GM19025 (cell line): ENCODE data around the gene C14orf93.

Experiments used
- ATAC-seq: cut with Tn5 transposase; IDR thresholded peaks from one replicate; pipeline ENCODE4 v1.9.1; 2021; ENCODE audit warnings: mild to moderate bottlenecking, low read depth, moderate library complexity; ENCODE audit not compliant: unreplicated experiment

C14orf93 gene

DNA sequence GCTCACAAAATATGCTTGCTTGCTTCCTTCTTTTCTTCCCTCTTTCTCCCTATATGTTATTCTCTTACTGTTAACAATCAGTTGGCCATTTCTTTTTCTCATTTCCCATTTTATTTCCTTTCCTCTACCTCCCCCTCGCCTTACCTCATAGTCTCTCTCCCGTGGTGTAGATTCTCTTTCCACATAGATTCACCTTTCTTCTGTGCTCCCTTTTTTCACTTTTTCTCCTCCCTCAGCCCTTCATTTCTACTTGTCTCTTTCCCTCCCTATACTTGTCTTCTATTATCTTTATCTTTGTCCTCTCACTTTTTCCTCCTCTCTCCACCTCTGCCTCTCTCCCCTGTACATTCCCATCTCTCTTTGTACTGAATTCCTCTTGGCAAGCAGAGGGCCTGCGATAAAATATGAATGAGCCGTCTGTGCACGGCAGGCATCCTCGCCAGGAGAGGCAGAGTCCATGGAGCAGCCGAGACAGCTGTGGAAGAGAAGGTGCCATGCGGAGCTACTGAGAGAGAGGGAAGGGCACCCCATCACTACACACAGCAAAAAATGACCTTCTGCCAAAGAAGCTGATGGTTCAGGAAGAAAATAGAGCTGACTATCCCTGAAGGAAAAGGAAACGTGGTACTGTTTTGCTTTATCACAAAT lies 12.1 kb downstream of the C14orf93 start:
- ATAC-seq = no peak

DNA sequence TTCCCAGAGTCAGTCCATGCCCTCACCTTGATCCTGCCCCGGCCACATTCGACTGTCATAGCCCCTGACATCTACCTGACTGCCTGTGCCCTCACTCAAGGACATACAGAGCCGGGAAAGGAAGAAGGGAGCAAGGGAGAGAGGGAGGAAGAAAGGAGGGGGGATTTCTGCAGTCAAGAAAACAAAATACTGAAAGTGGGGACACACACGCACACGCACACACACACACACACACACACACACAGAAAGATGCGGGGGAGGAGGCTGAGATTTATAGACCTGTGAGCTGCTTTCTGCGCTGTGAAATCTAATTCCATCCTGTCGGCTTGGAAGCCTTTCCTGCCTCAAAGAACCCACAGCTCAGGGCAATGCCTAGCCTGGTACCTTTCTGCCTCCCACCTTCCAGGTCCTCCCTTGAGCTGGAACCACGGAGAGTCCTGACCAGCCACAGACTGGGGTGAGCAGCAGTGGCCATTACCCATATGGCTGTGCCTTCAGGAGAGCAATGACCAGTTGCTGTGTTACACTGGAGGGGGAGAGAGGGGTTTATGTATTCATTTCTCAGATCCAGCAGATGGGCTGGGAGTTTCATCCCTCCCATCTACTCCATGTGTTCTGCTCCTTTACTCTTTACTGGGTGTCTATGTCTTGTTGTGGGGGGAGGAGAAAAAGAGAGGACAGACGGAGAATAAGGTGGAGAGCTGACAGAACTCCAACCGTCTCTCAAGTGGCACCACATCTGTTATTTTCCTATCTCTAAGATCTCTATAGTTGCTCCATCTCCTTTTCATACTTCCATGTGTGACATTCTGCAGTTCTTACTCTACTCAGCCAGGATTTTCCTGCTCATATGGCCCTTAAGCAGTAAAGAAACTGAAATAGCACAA lies 12.9 kb downstream of the C14orf93 start:
- no peak for ATAC-seq

DNA sequence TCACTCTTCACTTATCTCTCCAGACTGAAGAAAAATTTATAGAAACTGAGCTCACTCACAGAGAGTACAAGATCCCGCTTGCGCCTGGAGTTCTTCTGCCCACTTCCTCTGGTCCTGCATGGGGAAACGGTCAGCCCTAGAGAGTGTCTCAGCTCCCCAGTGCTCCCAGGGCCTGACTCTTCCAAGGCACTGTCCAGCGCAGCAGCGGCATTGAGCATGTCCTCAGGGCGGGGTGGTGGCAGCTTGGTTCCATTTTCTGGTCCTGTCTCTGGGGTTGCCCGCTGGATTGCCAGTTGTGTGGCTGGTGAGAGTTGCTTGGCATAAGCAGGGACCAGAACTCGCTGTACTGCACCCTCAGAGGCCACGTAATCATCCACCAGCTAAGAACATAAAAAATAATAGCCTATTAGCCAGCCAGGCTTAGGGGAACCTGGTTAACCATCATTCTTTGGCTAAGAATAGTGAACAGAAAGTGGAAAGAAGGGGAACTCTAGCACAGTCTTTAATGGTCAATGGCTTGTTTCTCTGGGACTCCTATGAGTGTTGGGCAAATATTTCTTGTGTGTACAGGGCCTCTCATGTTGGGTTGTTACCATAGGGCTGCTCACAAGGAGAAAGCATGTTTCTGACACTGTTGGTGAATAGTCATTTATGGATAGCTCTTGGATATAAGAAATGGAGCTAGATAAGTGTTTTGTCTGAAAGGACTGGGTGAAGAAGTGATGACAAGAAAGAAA lies 13.9 kb downstream of the C14orf93 start:
- no peak for ATAC-seq

DNA sequence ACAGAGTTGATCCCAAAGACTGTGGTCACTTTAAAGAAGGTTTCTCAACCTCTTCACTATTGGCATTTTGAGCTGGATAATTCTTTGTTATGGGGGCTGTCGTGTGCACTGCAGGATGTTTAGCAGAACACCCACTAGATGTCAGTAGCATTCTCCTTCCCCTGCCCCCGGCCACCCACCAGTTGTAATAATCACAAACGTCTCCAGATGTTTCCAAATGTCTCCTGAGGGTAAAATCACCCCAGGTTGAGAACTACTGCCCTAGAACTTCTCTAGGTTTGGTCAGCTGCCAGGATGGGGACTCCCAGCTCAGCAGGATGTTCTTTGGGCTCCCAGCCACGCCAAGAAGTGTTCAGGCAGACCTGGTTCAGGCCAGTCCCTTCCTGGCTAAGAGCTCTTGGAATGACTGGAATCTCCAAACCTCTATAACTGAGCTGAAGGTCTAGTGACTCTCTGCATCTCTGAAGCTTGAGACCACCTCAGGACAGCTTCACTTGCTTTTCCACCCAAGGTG lies 15.1 kb downstream of the C14orf93 start:
- no peak for ATAC-seq

DNA sequence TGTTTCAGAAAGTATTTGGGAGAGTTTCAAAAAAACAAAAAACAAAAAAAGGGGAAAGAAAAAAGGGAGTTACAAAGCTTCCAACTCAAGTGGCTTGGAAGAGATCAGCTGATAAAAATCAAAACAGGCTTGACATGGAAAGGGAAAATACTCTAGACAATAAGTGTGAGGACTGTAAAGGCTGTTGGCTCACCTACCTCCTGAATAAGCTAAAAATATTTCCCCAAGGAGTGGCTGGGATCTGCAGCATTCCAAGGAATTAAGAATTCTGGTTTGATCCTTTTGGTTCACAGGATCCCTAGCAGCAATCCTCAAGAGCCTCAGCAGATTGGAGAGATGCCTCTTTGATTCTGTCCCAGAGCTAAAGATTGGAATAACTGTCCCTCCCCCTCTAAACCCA lies 16.4 kb downstream of the C14orf93 start:
- no peak for ATAC-seq

DNA sequence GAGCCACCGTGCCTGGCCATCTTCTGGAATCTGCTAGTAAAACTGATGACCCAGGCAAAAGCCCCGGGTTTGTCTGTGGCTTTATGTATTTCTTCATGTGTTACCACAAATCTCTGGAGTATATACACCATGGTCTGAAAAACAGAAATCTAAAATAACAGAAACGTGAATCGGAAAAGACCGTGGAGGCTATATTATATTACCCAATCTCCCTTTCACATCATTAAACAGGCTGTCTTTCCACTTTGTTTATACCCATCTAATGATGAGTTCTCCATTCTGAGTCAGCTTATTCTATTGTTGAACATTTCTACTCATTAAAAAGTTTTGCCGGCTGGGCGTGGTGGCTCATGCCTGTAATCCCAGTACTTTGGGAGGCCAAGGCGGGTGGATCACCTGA lies 18.1 kb downstream of the C14orf93 start:
- no peak for ATAC-seq

DNA sequence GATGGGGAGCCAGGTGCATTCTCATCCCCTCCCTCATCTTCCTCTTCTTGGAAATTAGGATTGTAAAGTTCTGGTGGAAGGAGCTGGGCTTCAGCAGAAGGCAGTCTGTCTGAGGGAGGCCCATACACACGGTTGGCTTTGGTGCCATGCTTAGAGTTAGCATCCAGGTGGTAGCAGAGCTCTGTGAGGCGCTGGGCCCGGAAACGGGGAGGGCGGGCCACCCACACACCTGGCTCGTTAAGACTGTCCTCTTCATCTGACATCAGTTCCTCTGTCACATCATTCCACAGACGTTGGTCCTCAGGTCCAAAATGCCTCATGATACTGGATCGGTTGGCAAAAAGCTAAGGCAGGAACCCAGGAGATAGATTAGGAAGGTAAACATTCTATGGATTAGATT lies 22.7 kb downstream of the C14orf93 start:
- ATAC-seq = no peak

DNA sequence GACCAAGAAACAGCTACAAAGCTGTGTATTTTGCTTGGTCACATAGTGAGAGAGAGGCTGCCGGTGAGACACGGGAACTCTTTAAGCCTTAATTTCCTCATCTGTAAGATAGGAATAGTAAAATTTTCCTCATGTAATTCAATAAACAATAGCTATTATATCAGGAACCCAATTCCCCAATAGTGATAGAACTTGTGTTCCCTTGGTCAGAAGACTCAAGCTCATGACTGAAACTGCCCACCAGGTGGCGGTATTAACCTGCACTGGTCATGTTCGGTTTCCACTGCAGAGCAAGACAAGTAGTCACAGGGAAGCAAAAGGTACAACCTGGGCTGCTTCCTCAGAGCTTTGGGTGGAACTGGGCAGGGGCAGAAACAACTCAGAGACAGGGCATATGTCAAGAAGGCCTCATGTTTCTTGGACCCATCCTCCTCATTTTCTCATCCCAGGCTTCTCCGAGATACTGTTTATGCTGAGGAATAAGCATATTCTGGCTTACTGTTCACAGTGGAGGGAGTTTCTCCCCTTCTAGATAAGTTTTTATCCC lies 23.4 kb downstream of the C14orf93 start:
- ATAC-seq = no peak

DNA sequence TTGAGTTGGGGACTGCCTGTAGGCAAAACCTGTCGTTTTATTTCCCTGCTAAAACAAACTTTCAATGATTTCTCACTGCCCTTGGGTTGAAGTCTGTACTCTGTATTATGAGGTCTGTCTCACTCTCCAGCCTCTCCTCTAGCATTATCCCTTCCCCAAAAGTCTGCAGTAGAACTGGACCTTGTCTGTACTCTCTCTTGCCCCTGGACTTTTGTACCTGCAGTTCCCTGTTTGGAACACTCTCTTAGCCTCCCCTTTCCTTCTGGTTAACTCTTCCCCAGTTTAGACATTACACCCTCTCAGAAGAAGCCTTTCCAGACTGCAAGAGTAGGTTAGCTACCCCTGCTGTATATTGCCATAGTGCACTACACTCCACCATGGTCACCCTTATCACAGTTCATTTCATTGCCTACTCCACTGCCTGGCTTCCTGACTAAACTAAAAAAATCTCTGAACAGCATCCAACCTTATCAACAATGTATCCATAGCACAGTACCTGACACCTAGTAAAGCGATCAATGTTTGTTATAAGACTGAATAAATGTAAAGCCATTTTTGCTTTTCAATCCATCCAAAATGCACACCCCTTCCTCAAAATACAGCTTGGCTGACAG lies 23.9 kb downstream of the C14orf93 start:
- ATAC-seq = no peak

DNA sequence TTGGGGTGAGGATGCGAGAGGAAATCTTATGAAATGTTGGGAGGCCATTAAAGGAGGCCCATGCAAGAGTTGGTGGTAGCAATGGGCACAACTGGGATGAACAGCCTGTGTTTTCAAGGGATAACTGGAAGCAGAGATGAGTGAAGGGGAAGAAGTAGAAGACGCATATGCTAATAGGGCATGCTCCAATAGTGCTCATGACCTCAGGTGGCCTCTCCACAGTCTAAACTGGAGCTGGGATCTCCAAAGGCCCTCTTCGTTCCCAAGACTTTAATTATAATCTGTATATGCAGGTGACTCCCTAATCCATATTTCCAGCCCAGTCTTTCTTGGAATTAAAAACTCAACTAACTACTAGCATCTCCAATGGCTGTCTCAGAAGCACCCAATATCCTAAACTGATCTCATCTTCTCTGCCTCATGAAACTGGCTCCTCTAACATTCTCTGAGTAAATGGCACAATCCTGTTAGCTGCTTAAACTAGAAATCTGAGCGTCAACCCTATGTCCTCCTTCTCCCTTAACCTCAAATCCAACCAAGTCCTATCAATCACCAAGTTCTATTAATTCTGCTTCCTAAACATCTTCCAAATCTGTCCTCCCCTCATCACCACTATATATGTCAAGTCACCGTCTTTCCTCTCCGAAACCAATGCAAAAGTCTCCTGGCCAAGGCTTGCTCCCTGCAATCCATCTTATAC lies 24.8 kb downstream of the C14orf93 start:
- ATAC-seq = no peak

DNA sequence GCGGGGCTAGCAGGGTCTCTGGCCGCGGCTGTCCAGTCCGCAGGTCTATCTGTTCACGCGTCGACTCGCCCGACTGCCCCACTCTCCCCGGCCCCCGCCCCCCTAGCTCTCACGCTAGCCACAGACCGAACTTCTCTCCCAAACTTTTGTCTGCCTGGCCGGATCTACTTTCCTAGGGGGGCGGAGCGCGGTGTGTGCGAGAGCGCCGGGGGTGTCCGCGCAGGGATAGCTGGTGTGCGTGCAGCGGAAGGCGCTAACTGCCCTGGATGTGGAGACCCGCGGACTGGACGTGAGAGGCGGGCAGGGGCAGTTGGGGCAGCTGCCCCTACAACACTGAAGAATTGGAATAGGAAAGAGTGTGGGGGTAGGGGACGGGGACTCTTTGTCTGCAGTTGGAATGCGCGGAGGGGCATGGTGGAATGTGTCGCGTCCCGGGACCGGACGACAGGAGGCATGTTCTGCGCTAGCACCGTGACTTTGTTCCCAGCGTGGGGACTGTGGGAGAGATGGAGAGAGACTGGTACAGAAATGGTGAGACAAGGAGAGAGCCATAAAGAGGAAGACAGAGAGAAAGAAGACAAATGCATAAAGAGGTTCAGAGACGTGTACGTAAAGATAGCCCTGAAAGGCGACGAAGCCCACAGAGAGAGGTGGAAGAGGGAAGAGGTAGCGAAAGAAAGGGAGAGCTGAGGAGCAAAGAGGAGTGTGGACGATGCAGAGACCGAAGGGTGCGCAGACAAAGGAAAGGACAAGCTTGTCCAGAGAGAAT lies 27.3 kb downstream of the C14orf93 start, which contains the start of gene AJUBA:
Gene AJUBA, minus strand, starts transcription at position 75 of the 769 bp plus-strand sequence. CDS start 285 bp downstream, outside the sequence.
- no peak for ATAC-seq

DNA sequence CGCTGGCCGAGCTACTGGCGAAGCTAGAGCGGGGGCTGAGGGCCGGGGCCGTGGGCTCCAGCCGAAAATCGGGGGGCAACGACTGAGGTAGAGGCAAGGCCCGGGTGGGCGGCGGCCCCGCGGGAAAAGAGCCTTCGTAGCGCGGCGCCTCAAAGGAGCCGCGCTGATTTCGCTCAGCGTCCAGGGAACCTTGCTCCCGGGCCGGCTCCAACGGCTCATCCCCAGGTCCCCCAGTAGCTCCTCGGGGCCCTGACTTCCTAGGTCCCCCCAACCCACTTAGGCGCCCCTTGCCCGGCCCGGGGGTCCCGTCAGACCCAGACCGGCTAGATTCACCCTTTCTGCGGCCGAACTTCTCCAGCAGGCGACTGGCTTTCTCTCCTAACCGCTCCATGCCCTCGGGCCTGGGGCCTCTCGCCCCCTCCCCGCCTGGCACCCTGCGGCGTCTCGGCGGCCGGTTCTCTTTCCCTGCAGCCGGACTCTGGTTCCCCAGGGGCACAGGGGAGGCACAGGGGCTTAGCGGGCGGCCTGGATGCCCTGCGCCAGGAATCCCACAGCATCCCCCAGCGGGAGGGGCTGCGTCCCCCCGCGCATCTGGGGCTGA lies 28.0 kb downstream of the C14orf93 start:
- no peak for ATAC-seq

DNA sequence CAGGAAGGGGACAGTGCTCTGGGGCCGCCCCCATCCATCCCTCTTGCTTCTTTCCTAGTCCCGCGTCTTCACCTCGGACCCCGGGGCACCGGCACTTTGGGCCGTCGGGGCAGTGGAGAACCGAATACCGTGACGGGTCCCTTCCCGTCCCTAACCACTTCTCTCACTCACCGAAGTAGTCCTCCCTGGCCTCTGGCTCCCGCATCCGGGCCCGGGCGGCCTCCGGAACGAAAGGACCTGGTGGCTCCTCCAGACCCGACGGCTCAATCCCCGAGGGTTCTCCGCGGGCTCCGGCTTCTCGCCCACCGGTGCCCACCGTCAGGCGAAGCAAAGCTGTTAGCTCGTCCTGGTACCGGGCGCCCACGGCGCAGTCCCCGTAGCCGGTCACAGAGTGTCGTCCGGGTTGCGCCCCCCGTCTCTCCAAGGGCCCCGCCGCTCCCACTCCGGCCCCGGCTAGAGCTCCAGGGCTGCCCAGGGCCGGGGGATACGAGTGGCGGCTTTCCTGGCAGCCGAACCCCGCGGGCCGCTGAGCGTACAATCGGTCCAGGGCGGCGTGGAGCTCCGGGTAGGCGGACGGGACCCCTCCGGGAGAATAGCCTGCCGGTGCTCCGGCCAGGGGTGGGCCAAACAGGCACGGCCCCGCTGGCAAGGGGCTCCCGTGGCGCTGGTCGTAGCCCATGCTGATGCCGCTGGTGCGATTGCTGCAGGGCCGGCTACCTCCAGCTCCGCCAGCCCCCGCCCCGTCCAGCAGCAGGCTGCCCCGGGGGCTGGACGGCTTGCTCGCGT lies 28.7 kb downstream of the C14orf93 start:
- ATAC-seq = no peak

DNA sequence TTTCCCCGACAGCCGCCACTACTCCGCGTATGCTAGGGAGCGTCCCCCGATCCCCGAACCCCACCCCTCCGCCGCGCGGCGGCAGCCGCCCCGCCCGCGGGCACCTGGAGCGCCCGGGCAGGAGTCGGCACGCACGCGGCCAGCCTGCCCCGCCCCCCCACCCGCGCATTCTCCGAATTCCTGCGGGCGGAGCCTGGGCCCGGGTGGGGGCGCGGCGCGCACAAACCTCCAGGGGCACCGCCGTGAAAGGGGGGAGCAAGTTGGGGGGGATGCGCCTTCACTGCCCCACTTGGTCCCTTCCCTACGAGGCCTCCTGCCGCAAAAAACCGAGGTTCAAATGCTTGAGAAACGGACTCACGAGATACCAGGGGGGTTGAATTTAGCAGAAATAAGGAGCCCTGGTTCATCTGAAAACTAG lies 29.3 kb downstream of the C14orf93 start:
- ATAC-seq = no peak

DNA sequence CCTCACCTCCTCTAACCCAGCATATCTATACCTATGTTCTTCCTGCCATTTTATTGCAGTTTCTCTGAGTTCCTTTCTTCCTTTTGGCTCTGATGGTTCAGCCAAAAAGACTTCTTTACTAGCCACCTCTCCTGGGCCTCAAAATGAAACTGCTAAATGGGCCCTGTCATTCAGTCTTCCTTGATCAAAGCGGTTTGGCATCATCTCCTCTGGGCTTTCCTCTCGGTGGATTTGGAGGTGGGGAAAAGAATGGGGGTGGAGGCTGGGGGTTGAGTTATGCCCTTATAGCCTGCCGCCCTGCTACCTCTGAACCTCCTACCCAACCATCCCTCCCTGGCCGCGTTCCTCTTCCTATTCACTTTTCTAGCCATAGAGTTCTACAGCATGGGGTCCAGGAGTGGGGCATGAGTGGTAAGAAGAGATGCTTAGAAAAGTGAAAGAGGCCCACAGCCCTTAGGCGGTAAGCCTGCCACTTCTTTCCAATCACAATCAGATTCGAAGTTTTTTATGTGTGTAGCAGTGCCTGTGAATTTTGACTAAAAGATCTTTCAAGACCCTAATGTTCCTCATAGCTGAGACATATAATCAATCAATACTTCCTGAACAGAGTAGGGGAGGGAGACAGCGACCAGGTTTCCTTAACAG lies 30.1 kb downstream of the C14orf93 start:
- no peak for ATAC-seq

DNA sequence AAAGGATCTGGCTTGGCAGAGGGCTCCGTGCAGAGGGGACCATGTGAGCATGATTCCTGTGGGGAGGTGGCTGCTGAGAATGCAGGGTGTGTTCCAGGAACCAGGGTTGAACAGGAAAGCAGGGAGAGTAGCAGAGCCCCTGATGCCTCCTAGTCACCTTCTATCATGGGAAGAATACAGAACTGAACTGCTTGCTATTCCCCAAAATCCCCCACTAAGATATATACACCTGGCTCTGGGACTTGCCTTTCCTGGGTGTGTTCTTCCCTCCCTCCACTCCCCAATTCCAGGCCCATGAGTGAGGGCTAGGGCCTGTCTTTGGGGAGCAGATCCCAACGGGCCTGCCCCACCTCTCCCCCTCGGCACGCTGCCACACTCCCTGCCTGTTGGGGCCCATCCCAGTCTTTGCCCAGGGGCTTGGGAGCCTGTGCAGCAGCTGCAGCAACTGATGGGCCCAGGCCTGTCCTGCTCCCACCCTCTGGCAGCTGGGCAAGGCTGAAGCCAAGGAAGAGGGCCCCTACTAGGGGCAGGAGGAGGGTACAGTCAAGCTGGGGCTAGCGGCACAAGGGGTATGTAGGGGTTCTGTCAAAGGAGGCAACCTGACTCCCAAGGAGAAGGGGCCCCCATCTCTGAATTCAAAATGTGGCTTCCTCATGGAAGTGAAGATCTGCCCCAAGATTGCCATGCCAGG lies 30.8 kb downstream of the C14orf93 start:
- no peak for ATAC-seq

DNA sequence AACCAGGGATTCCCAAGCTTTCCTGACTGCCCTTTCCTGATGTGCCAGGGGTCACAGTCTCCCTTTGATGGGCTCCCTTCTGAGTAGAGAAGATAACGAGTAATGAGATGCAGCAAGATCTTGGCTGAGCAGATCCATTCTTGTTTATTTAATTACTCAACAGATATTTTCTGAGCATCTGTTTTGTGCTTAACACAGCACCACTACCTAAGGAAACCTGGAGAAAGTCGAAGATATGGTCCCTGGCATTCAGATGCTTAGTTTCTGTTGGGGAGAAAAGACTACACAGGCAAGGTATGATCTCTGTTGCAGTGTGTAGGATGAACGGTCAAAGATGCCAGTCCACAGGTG lies 31.5 kb downstream of the C14orf93 start:
- no peak for ATAC-seq
